Activated CD4-positive, alpha-beta T cell treated with anti-CD3 and anti-CD28 coated beads, Interleukin-2, amount 10 ng/mL, durations not matched to agents 7 days and 5 days (primary cell): ENCODE data around the gene GOLGA8M. TPM values are rescaled to one million over a fixed set of nuclear protein-coding genes. Genes with fewer than 3 reads are reported as not detected.
"Not testable (repeated sequence)": the region's sequence is repeated elsewhere in the genome, so short reads cannot be mapped to it uniquely, and the experiment has no call there.

Experiments used
- CTCF ChIA-PET: fragments of 350-600 bp; sonication (Branson Sonifier 250); formaldehyde crosslinking; loops from one replicate; lab custom pipeline; 2021; ENCODE audit warnings: antibody characterized with exemption; lab: Charles Lee
- POLR2A ChIA-PET: fragments of 350-600 bp; sonication (Branson Sonifier 250); formaldehyde crosslinking; loops from one replicate; lab custom pipeline; 2021; ENCODE audit warnings: antibody characterized with exemption; lab: Charles Lee
- DNase-seq: peaks from one replicate; pipeline ENCODE4 v3.0.0-alpha.2; 2020
- H3K27ac Mint-ChIP-seq: one replicate; pipeline ENCODE4 v1.8.0; 2021; ENCODE audit warnings: mild to moderate bottlenecking, moderate library complexity, mixed read lengths
- H3K27me3 Mint-ChIP-seq: one replicate; pipeline ENCODE4 v1.8.0; 2021; ENCODE audit warnings: mixed read lengths
- H3K36me3 Mint-ChIP-seq: one replicate; pipeline ENCODE4 v1.8.0; 2021; ENCODE audit warnings: low read depth, mixed read lengths
- H3K4me1 Mint-ChIP-seq: one replicate; pipeline ENCODE4 v1.8.0; 2021; ENCODE audit warnings: mixed read lengths
- H3K4me3 Mint-ChIP-seq: one replicate; pipeline ENCODE4 v1.8.0; 2021; ENCODE audit warnings: mild to moderate bottlenecking, moderate library complexity, mixed read lengths
- H3K9me3 Mint-ChIP-seq: one replicate; pipeline ENCODE4 v1.8.0; 2021; ENCODE audit warnings: mixed read lengths
- total RNA-seq, 2 experiments: library from RNA; stranded (reverse); gene quantifications; one replicate each; pipeline ENCODE4 v1.2.3, GENCODE V29; 2021

The GOLGA8M gene
- total RNA-seq, 2 experiments from 2014 or later = 1.7 to 1.8 TPM

GRCh38 chr15:28703927-28704326, 8.3 kb downstream of the GOLGA8M start:
- not testable (repeated sequence) for H3K9me3 Mint-ChIP-seq

GRCh38 chr15:28702427-28702826, 9.8 kb downstream of the GOLGA8M start:
- H3K4me3 Mint-ChIP-seq, H3K27me3 Mint-ChIP-seq, H3K4me1 Mint-ChIP-seq, H3K9me3 Mint-ChIP-seq, H3K27ac Mint-ChIP-seq, H3K36me3 Mint-ChIP-seq, DNase-seq, POLR2A ChIA-PET, CTCF ChIA-PET: not testable (repeated sequence)

More at GRCh38 chr15:28703927-28704326, 8.3 kb downstream of the GOLGA8M start:
- POLR2A ChIA-PET, H3K4me3 Mint-ChIP-seq, H3K27ac Mint-ChIP-seq, H3K27me3 Mint-ChIP-seq, H3K36me3 Mint-ChIP-seq, H3K4me1 Mint-ChIP-seq, CTCF ChIA-PET, DNase-seq: not testable (repeated sequence)

- POLR2A ChIA-PET, H3K27me3 Mint-ChIP-seq, H3K4me1 Mint-ChIP-seq, H3K4me3 Mint-ChIP-seq, CTCF ChIA-PET, H3K9me3 Mint-ChIP-seq, H3K36me3 Mint-ChIP-seq, DNase-seq, H3K27ac Mint-ChIP-seq: not testable (repeated sequence)
Measured at GRCh38 chr15:28694006-28694751, 18.0 kb downstream of the GOLGA8M start.

DNA sequence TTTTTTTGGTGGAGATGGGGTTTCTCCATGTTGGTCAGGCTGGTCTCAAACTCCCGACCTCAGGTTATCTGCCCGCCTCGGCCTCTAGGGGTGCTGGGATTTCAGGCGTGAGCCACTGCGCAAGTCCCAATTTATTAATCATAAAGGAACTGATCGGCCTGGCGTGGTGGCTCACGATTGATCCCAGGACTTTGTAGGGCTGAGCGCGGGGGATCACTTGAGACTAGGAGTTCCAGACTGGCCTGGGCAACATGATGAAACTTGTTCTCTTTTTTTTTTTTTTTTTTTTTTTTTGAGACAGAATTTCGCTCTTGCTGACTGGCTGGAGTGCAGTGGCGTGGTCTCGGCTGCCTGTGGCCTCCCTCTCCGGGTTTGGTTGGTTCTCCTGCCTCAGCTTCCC, 19.2 kb downstream of the GOLGA8M start:
- H3K4me3 Mint-ChIP-seq, CTCF ChIA-PET, H3K36me3 Mint-ChIP-seq, H3K27me3 Mint-ChIP-seq, H3K27ac Mint-ChIP-seq, H3K9me3 Mint-ChIP-seq, H3K4me1 Mint-ChIP-seq, POLR2A ChIA-PET, DNase-seq: not testable (repeated sequence)

GRCh38 chr15:28673533-28673932, 38.7 kb downstream of the GOLGA8M start:
- CTCF ChIA-PET, H3K27me3 Mint-ChIP-seq, H3K4me3 Mint-ChIP-seq, H3K4me1 Mint-ChIP-seq, POLR2A ChIA-PET, H3K36me3 Mint-ChIP-seq, H3K9me3 Mint-ChIP-seq, H3K27ac Mint-ChIP-seq, DNase-seq: not testable (repeated sequence)

DNA sequence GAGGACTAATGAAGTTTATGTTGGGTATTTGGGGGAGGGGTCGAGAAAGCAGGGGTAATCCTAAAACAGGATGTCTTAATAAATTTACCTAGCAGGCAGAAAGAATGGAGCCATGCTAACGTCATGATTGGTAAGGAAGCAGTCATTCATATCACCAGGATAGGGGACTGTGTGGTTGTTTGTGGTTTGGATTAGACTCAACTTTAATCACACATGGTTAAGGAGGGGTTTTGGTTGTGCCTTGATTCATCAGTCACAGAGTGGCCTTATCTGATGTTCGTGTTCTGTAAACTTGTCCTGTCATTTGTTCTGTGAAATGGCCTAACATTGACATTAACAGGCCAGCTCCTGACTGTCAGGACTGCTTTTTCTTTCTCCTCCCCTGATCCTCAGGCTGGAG, 40.1 kb downstream of the GOLGA8M start:
- POLR2A ChIA-PET, CTCF ChIA-PET, H3K9me3 Mint-ChIP-seq, H3K4me3 Mint-ChIP-seq, H3K36me3 Mint-ChIP-seq, H3K27me3 Mint-ChIP-seq, DNase-seq, H3K27ac Mint-ChIP-seq, H3K4me1 Mint-ChIP-seq: not testable (repeated sequence)

GRCh38 chr15:28666402-28666801, 45.8 kb downstream of the GOLGA8M start:
- POLR2A ChIA-PET, H3K9me3 Mint-ChIP-seq, H3K27ac Mint-ChIP-seq, H3K36me3 Mint-ChIP-seq, DNase-seq, H3K27me3 Mint-ChIP-seq, H3K4me1 Mint-ChIP-seq, CTCF ChIA-PET, H3K4me3 Mint-ChIP-seq: not testable (repeated sequence)

- POLR2A ChIA-PET, H3K27me3 Mint-ChIP-seq, H3K9me3 Mint-ChIP-seq, CTCF ChIA-PET, H3K4me1 Mint-ChIP-seq, H3K4me3 Mint-ChIP-seq, H3K27ac Mint-ChIP-seq, H3K36me3 Mint-ChIP-seq, DNase-seq: not testable (repeated sequence)
Measured at GRCh38 chr15:28664575-28664974, 47.6 kb downstream of the GOLGA8M start.

DNA sequence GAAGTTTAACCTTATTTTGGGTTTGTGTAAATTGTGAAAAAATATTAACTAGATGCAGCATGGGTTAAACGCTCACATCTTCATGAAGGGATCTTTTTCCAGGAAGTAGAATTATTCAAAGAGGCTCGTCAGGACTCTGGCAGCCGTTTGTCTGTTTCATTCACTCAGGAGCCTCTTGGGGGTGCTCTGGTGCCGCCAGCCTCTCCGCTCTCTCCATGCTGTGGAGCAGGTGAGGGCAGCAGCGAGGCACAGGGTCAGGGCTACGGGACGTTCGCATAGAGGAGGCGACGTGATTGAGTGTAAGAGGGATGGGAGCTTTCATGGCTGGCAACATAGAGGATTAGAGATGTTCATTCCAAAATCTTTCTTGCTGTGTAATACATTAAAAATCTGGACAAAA, 48.5 kb downstream of the GOLGA8M start:
- H3K27me3 Mint-ChIP-seq, H3K36me3 Mint-ChIP-seq, POLR2A ChIA-PET, H3K4me3 Mint-ChIP-seq, DNase-seq, H3K4me1 Mint-ChIP-seq, H3K27ac Mint-ChIP-seq, CTCF ChIA-PET, H3K9me3 Mint-ChIP-seq: not testable (repeated sequence)

GRCh38 chr15:28660750-28661149, 51.5 kb downstream of the GOLGA8M start:
- H3K27me3 Mint-ChIP-seq, POLR2A ChIA-PET, H3K27ac Mint-ChIP-seq, DNase-seq, CTCF ChIA-PET, H3K4me1 Mint-ChIP-seq, H3K36me3 Mint-ChIP-seq, H3K9me3 Mint-ChIP-seq, H3K4me3 Mint-ChIP-seq: not testable (repeated sequence)

DNA sequence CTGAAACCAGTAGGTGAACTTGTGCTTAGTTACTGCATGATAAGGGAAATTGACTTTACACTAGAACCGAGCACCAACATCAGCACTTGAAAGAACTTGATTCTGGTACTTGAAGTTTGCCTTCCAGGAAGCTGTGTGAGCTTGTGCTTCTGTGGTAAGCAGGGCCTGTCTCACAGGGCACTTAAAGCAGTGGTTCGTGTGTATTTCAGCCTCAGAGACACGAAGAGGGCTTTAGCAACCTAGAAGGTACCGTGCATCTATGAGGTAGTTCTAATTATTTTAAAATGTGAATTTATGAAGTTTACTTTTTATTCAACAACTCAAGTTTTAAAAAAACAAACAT, 56.2 kb downstream of the GOLGA8M start:
- H3K27me3 Mint-ChIP-seq, H3K4me3 Mint-ChIP-seq, CTCF ChIA-PET, H3K9me3 Mint-ChIP-seq, H3K4me1 Mint-ChIP-seq, POLR2A ChIA-PET, H3K36me3 Mint-ChIP-seq, H3K27ac Mint-ChIP-seq, DNase-seq: not testable (repeated sequence)

GRCh38 chr15:28655329-28656017, 56.7 kb downstream of the GOLGA8M start:
- H3K4me1 Mint-ChIP-seq, H3K4me3 Mint-ChIP-seq, POLR2A ChIA-PET, H3K27me3 Mint-ChIP-seq, H3K36me3 Mint-ChIP-seq, H3K27ac Mint-ChIP-seq, CTCF ChIA-PET, H3K9me3 Mint-ChIP-seq, DNase-seq: not testable (repeated sequence)

GRCh38 chr15:28654194-28654593, 58.0 kb downstream of the GOLGA8M start:
- DNase-seq, CTCF ChIA-PET, H3K27ac Mint-ChIP-seq, H3K9me3 Mint-ChIP-seq, H3K4me3 Mint-ChIP-seq, POLR2A ChIA-PET, H3K4me1 Mint-ChIP-seq, H3K36me3 Mint-ChIP-seq, H3K27me3 Mint-ChIP-seq: not testable (repeated sequence)

DNA sequence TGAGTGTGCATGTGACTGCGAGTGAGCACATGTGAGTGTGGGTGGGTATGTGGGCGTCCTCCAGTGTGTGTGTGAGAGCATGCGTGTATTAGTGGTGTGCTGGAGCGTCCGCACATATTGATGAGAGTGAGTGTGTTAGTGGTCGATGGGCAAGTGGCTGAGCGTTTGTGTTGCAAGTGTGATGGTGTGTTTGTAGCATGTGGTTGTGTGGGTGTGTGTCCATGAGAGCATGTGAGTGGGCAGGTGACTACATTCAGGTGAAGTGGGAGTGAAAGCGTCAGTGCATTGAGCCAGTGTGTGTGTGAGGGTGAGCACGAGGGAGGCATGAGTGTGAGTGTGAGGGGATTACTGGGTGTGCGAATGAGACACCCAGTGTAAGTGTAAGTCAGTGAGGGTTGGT, 59.7 kb downstream of the GOLGA8M start:
- H3K4me1 Mint-ChIP-seq, CTCF ChIA-PET, H3K27ac Mint-ChIP-seq, H3K4me3 Mint-ChIP-seq, H3K9me3 Mint-ChIP-seq, H3K27me3 Mint-ChIP-seq, POLR2A ChIA-PET, H3K36me3 Mint-ChIP-seq, DNase-seq: not testable (repeated sequence)
